GM18870 (cell line): ENCODE measurements around the gene CSF3R.

Experiments
- ATAC-seq: cut with Tn5 transposase; IDR thresholded peaks from one replicate; pipeline ENCODE4 v1.9.1; 2021; ENCODE audit warnings: moderate library complexity; ENCODE audit not compliant: unreplicated experiment

CSF3R gene

DNA sequence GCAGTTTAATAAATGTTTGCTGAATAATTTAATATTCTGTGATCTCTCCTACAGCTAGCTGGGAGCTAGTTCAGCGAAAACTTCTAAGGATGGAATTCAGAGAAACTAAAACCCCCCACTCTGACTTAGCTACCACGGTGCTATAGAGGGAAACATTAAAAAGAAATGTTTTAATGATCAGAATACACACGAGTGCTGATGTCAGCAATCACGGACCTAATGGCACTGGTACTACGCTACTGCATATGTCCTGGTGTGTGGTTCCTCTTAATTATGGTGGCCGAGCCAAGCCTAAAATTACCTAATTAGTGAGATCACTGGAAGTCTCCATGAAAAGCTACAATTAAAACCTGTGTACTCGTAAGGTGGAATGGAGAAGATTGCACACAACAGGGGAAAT lies 61.1 kb downstream of the CSF3R start:
- no peak for ATAC-seq

DNA sequence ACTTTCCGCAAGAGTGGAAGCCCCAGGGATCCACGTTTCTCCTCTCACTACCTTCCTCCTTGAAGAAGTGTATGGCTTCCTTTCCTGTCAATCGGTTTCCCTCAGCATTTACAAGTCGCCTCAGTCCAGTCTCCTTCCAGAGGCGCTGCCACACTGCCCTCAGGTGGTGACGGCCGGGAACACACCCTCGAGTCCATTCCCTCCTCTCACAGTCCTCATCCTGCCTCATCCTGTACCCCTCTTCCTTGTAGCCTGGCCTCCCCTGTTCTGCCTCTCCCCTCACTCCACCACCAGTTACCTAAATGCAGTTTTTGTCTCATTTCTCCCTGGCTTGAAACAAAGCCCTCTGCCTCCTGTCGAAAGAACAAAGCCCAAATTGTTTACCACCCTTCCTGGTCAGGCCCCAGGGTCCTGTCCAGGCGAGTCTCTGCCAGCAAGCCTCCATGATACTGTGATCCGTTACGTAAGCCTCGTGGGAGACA lies 61.8 kb downstream of the CSF3R start:
- no peak for ATAC-seq

GRCh38 chr1:36420409-36420808 lies 62.3 kb downstream of the CSF3R start:
- no peak for ATAC-seq

GRCh38 chr1:36419569-36419968 lies 63.1 kb downstream of the CSF3R start:
- ATAC-seq, result no peak

- no peak for ATAC-seq
Observed at GRCh38 chr1:36419140-36419539, 63.6 kb downstream of the CSF3R start.

DNA sequence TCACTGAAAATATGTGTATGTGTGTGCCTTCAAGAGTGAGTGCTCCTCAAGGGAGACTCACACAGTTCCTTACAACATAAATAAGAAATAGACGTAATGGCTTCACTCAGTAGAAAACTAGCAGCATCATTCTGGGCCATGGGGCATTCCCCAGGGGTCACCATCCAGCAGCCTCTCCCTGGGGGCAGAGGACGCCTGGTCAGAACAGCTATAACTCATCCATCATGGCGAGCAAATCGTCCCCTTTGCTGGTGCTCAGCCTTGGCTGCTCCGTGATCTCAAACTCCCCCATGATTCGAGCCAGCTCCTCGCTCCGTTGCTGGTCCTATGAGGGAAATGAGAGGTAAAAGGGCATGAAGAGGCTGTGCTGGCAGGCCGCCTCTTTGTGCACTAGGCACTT lies 64.8 kb downstream of the CSF3R start:
- ATAC-seq, result no peak
